Sigmoid colon (tissue), 7 donors: Measurements from ENCODE around the gene NUP58. TPM values are rescaled to one million over a fixed set of nuclear protein-coding genes. Genes with fewer than 3 reads are reported as not detected.
"Not testable (repeated sequence)": the region's sequence is repeated elsewhere in the genome, so short reads cannot be mapped to it uniquely, and the experiment has no call there.

Source experiments
- DNase-seq: peaks from one replicate; pipeline ENCODE4 v3.0.0-alpha.2; 2019
- H3K27ac ChIP-seq, 4 donors: fragments of 200-600 bp; sonication (generic); one replicate each; pipeline ENCODE4 v1.5.1; 2016 to 2019; ENCODE audit warnings: mild to moderate bottlenecking in 1 of 4
- H3K27me3 ChIP-seq, 3 donors: fragments of 200-600 bp; sonication (generic); one replicate each; pipeline ENCODE4 v1.5.1; 2019; ENCODE audit warnings: mild to moderate bottlenecking in 1 of 3
- H3K36me3 ChIP-seq, 4 donors: fragments of 200-600 bp; sonication (generic); one replicate each; pipeline ENCODE4 v1.5.1; 2016 to 2019
- H3K4me1 ChIP-seq, 4 donors: fragments of 200-600 bp; sonication (generic); one replicate each; pipeline ENCODE4 v1.5.1; 2017 to 2019
- H3K4me3 ChIP-seq, 4 donors: fragments of 200-600 bp; sonication (generic); one replicate each; pipeline ENCODE4 v1.5.1; 2017 to 2019; ENCODE audit warnings: mild to moderate bottlenecking in 2 of 4, moderate library complexity in 1 of 4
- H3K9me3 ChIP-seq, 4 donors: fragments of 200-600 bp in 3 of 4; sonication (generic) in 3 of 4; one replicate each; pipeline versions ENCODE4 v1.5.1 to v1.6.1; 2013 to 2019
- EP300 ChIP-seq, 4 donors: sonication (generic); formaldehyde crosslinking; IDR thresholded peaks; one replicate each; pipeline ENCODE4 v1.6.1; 2017; ENCODE audit warnings: antibody characterized with exemption in 4 of 4
- POLR2A ChIP-seq, 2 donors: fragments of 450-650 bp; IDR thresholded peaks; one replicate each; pipeline ENCODE4 v1.6.1; 2016; ENCODE audit warnings: antibody characterized with exemption in 2 of 2, mild to moderate bottlenecking in 2 of 2, moderate library complexity in 2 of 2
- POLR2AphosphoS5 ChIP-seq, 4 donors: sonication (generic); formaldehyde crosslinking; IDR thresholded peaks; one replicate each; pipeline ENCODE4 v1.6.1; 2017; ENCODE audit warnings: antibody characterized with exemption in 4 of 4
- WGBS, 2 donors: extraction: QIAGEN DNeasy Blood & Tissue Kit; methylation state at CpG; one replicate each; pipeline ENCODE4 v1.1.7; 2013; 5-methylcytosine and 5-hydroxymethylcytosine counted together
- intact Hi-C: fragments of 100-400 bp; cut with DNase I; formaldehyde crosslinking; loops from one replicate; pipeline ENCODE4 v1.15.1; 2023
- polyA plus RNA-seq, 3 donors: library from polyadenylated mRNA; stranded (reverse); fragments of 200-250 nt; gene quantifications; one replicate each; pipeline ENCODE4 v1.2.3, GENCODE V29; 2013
- total RNA-seq, 4 donors: library from RNA; depleted of rRNA; stranded (reverse); fragments of >200 nt; gene quantifications; one replicate each; pipeline ENCODE4 v1.1.0, GENCODE V29; 2016
- TF ChIP-seq, protein P1 (sequence below), 4 experiments: fragments of 450-650 bp in 3 of 4; fragments of 200-600 bp in 1 of 4; IDR thresholded peaks; one replicate each; pipeline ENCODE4 v1.5.1; 2016 to 2019; ENCODE audit warnings: antibody characterized with exemption in 4 of 4, mild to moderate bottlenecking in 3 of 4, moderate library complexity in 2 of 4
- donor health status: healthy with polysubstance abuse.
- donor health status: Bipolar disorder and iron deficiency.
- donor health status: healthy.

NUP58 gene
- total and polyA plus RNA-seq, 7 donors: 10.2 to 50.3 (median 30.3) TPM

DNA sequence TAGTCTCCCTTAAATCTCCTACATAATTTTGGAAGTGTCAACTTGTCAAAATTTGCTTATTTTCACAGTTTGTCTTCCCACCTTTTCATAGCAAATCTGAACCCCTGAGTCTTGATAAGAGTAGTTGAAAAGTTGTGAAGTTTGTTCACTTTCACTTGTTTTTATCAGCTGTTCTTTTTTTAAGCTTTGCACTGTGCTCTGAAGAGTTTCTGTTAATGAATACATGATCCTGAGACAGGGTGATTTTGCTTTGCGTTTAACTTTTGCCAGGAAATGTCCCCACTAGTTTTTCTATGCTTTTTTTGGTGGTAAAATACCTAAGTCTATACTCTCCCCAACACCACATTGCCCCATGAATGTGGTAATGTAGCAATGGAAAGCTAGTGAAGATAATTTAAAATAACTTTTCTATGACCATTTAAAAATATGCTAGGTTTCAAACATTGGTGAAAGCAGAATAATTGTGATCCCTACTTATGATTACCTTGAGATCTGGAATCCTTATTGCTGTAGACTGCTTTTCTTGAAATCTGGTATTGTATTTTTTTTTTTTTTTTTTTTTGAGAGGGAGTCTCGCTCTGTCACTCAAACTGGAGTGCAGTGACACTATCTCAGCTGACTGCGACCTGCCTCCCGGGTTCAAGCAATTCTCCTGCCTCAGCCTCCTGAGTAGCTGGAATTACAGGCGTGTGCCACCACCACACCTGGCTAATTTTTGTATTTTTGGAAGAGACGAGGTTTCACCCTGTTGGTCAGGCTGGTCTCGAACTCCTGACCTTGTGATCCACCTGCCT lies 5.4 kb downstream of the NUP58 start:
- peaks cover 0 to 39% (median 14%) of the 10 kb centered on the region in 4 donors for H3K36me3 ChIP-seq
- no peaks in the 10 kb centered on the region for H3K9me3 ChIP-seq
- intact Hi-C loops: loop anchor here (10.0 kb wide), 1 partner anchor 1248 kb away; the partner anchor contains the start of gene WASF3
- TF ChIP-seq EP300 (IDR thresholded peaks at IDR 0.05): no peak
- no peak for TF ChIP-seq POLR2AphosphoS5 (IDR thresholded peaks at IDR 0.05)
- TF ChIP-seq POLR2A (IDR thresholded peaks at IDR 0.05): no peak
- TF ChIP-seq, protein P1, sequence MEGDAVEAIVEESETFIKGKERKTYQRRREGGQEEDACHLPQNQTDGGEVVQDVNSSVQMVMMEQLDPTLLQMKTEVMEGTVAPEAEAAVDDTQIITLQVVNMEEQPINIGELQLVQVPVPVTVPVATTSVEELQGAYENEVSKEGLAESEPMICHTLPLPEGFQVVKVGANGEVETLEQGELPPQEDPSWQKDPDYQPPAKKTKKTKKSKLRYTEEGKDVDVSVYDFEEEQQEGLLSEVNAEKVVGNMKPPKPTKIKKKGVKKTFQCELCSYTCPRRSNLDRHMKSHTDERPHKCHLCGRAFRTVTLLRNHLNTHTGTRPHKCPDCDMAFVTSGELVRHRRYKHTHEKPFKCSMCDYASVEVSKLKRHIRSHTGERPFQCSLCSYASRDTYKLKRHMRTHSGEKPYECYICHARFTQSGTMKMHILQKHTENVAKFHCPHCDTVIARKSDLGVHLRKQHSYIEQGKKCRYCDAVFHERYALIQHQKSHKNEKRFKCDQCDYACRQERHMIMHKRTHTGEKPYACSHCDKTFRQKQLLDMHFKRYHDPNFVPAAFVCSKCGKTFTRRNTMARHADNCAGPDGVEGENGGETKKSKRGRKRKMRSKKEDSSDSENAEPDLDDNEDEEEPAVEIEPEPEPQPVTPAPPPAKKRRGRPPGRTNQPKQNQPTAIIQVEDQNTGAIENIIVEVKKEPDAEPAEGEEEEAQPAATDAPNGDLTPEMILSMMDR (IDR thresholded peaks at IDR 0.05): no peak
- no peaks in the 10 kb centered on the region for H3K27me3 ChIP-seq
- no peak overlapping the region for H3K4me3 ChIP-seq
- DNase-seq: no peak
- H3K27ac ChIP-seq: no peak overlapping the region
- H3K4me1 ChIP-seq: peaks cover 0 to 14% (median 9%) of the 10 kb centered on the region in 4 donors
- 91 to 93% methylated on average over 7 of the region's 7 CpGs for WGBS, 2 donors

DNA sequence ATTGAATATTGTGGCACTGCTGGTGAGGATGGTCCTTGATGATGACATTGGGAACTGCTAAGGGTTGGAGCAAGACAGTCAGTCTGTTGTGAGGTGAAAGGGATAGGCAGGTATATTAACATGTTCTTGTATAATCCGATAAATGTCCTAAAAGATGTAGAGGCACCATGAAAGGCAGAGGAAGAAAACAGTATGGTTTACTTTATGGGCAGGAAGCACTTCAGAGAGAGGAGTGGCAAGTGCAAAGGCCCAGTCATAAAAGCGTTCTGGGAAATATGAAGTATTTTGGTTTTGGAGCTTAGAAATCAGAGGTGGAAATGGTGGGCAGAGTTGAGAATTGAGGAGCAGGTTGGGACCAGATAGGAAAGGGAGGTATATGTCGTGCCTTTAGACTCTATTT lies 9.5 kb downstream of the NUP58 start:
- TF ChIP-seq EP300 (IDR thresholded peaks at IDR 0.05): no peak
- TF ChIP-seq POLR2A (IDR thresholded peaks at IDR 0.05): no peak
- TF ChIP-seq POLR2AphosphoS5 (IDR thresholded peaks at IDR 0.05): no peak
- intact Hi-C loops: no loop called here
- no peaks in the 10 kb centered on the region for H3K27me3 ChIP-seq
- 72 to 88% methylated on average over 3 of the region's 3 CpGs for WGBS, 2 donors
- no peaks in the 10 kb centered on the region for H3K9me3 ChIP-seq
- H3K27ac ChIP-seq: no peak overlapping the region
- no peak for DNase-seq
- no peaks in the 10 kb centered on the region for H3K4me1 ChIP-seq
- H3K36me3 ChIP-seq: peaks cover 4 to 79% (median 32%) of the 10 kb centered on the region in 4 donors
- no peak overlapping the region for H3K4me3 ChIP-seq

DNA sequence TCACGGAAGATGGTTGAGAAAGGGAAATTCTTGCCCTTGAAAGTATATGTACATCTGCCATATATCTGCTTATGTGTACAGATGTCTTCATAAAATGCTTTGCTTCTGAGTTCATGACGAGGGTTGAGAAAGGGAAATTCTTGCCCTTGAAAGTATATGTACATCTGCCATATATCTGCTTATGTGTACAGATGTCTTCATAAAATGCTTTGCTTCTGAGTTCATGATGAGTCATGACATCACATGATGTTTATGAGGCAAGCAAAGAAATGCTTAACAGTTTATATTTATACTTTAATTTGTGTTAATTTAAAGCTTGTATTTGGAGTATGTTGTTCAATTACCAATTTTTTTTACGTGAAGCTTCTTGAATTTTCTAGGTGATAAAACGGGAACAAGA lies 17.5 kb downstream of the NUP58 start:
- H3K27ac ChIP-seq, H3K9me3 ChIP-seq, H3K4me1 ChIP-seq, H3K4me3 ChIP-seq, H3K27me3 ChIP-seq, intact Hi-C loops, DNase-seq: not testable (repeated sequence)
- peaks cover 3 to 95% (median 26%) of the 10 kb centered on the region in 4 donors for H3K36me3 ChIP-seq
- WGBS, 2 donors: 90 to 91% methylated on average over 4 of the region's 4 CpGs

DNA sequence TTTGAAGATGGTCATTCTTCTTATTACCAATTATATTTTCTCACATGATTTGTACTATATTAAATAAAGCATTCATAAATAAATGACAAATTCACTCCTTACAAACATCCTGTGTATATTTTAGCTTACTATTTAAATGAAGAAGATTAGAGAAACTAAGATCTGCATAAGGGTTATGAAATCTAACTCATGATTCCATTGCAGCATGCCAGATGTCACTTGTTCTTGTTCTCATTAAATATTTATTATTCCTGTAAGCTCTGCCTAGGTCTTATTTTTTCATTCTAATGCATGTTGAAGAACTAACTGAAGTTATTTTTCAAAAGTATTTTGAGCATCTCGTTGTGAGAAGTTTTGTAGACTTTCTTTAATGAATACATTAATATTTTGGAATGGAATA lies 18.3 kb downstream of the NUP58 start:
- DNase-seq: no peak
- 87 to 91% methylated on average over 1 of the region's 1 CpG for WGBS, 2 donors
- peaks cover 0 to 94% (median 23%) of the 10 kb centered on the region in 4 donors for H3K36me3 ChIP-seq
- no peaks in the 10 kb centered on the region for H3K9me3 ChIP-seq
- no peak overlapping the region for H3K4me3 ChIP-seq
- H3K27me3 ChIP-seq: no peaks in the 10 kb centered on the region
- H3K4me1 ChIP-seq: peaks cover 0 to 6% (median 0%) of the 10 kb centered on the region in 4 donors
- no peak for TF ChIP-seq POLR2AphosphoS5 (IDR thresholded peaks at IDR 0.05)
- no peak for TF ChIP-seq POLR2A (IDR thresholded peaks at IDR 0.05)
- no peak for TF ChIP-seq EP300 (IDR thresholded peaks at IDR 0.05)
- TF ChIP-seq, protein P1 (IDR thresholded peaks at IDR 0.05): no peak
- H3K27ac ChIP-seq: no peak overlapping the region
- intact Hi-C loops: loop anchor here (10.0 kb wide), 1 partner anchor 55 kb away; no protein-coding TSS in a partner anchor

DNA sequence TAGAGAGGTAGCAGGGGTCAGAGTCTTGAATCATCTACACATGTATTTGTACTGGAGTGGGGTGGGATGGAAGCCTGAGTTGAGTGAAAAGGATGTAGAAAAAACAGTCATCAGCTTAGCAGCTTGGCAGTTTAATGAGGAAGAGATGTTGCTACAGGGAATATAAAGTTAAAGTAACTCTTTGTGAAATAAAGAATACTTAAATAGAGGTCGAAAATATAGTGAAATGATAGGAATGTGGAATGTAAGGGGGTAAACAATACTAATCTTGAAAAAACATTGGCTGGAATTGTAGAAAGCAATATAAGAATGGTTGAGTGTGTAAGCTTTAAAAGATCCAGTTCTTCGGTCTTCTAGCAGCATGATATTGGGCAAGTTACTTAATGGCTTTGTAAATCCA lies 22.7 kb downstream of the NUP58 start:
- Histone ChIP-seq H3K27ac (no peak overlapping the region), H3K4me1 (no peaks in the 10 kb centered on the region), H3K36me3 (peaks cover 12 to 98% (median 40%) of the 10 kb centered on the region in 4 donors), H3K27me3 (no peaks in the 10 kb centered on the region), H3K9me3 (no peaks in the 10 kb centered on the region), H3K4me3 (no peak overlapping the region)
- no peak for DNase-seq
- intact Hi-C loops: loop anchor here (10.0 kb wide), 1 partner anchor 59 kb away; no protein-coding TSS in a partner anchor
- TF ChIP-seq POLR2AphosphoS5 (IDR thresholded peaks at IDR 0.05): no peak
- TF ChIP-seq, protein P1 (IDR thresholded peaks at IDR 0.05): no peak
- TF ChIP-seq POLR2A (IDR thresholded peaks at IDR 0.05): no peak
- TF ChIP-seq EP300 (IDR thresholded peaks at IDR 0.05): no peak
- 83 to 91% methylated on average over 2 of the region's 2 CpGs for WGBS, 2 donors
